22Rv1 (cell line): ENCODE measurements around the gene UBE2S.

Experiments used
- H3K27ac ChIP-seq: fragments of 450-650 bp; 2 replicates; pipeline ENCODE4 v1.5.1; 2017
- ZFX ChIP-seq: fragments of 450-650 bp; IDR thresholded peaks from 2 replicates; pipeline ENCODE4 v1.6.1; 2017; ENCODE audit warnings: antibody characterized with exemption, borderline replicate concordance
- TF ChIP-seq, protein P1 (sequence below): fragments of 450-650 bp; IDR thresholded peaks from 2 replicates; pipeline ENCODE4 v1.5.1; 2017; ENCODE audit warnings: mild to moderate bottlenecking

The UBE2S gene

DNA sequence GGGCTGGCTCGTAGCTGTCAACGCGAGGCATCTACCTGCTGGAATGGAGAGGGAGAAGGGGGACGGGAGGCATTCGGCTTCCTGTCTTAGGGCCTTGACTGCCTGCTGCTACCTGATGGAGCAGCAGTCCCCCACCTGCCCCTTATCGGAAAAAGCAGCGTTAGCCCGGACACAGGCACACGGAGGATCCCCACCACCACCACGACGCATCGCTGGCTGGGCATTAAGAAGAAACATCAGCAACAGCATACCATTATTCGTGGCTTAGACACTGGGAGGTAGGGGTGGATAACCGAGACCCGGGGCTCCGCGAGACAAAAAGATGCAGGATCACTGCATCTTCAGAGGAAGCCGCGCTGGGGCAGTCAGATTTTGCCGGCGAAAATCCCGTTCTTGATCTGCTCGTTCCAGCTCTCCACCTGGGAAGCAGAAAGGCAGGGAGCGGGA, 54.2 kb downstream of the UBE2S start:
- H3K27ac ChIP-seq = no peak overlapping the region
- no peak for TF ChIP-seq ZFX
- TF ChIP-seq, protein P1, sequence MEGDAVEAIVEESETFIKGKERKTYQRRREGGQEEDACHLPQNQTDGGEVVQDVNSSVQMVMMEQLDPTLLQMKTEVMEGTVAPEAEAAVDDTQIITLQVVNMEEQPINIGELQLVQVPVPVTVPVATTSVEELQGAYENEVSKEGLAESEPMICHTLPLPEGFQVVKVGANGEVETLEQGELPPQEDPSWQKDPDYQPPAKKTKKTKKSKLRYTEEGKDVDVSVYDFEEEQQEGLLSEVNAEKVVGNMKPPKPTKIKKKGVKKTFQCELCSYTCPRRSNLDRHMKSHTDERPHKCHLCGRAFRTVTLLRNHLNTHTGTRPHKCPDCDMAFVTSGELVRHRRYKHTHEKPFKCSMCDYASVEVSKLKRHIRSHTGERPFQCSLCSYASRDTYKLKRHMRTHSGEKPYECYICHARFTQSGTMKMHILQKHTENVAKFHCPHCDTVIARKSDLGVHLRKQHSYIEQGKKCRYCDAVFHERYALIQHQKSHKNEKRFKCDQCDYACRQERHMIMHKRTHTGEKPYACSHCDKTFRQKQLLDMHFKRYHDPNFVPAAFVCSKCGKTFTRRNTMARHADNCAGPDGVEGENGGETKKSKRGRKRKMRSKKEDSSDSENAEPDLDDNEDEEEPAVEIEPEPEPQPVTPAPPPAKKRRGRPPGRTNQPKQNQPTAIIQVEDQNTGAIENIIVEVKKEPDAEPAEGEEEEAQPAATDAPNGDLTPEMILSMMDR = no peak

DNA sequence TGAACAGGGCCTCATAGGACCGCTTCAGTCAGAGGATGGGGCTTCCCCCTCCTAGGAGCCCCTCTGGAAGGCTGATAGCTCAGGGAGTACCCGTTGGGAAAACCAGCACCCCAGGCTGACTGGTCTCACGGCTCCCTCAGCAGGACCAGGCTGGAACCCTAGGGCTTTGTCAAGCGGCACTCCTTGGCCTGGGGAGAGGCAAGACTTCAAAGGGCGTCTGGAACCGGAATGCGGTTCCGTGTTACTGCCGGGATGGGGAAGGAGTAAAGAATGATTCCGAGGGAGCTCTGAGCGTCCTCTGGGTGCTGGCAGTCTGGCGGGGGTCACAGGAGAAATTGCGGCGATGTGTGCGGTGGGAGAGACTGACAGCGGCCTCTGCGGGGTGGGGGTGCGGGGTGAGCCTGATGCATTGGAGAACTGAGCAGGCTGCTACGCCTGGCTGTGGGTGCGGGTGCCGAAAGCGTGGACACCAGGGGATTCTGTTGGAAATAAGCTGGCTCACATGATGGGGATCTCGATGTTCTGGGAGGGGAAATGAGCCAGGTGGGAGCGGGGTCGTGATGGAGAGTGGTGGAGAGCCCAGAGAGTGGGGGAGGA, 54.9 kb downstream of the UBE2S start:
- TF ChIP-seq, protein P1 = no peak
- no peak for TF ChIP-seq ZFX
- no peak overlapping the region for H3K27ac ChIP-seq

DNA sequence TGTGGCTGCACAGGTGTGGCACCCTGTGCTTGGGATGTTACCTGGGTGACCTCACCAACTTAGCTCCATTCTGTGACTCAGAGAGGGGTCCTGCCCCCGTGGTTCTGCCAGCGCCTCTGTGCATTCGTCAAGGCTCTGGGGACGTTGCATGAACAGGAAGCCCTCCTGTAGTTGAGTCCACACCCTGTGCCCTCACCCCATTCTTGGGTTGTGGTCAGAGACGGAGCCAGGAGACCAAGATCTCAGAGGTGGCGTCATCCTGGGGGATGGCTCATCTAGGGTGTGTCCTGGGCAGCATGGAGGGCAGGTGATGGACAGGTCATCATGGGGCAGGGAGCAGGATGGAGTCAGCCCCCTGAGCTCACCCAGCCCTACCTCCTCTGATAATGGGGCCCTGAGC, 55.5 kb downstream of the UBE2S start:
- no peak for TF ChIP-seq ZFX
- TF ChIP-seq, protein P1 = no peak
- no peak overlapping the region for H3K27ac ChIP-seq

DNA sequence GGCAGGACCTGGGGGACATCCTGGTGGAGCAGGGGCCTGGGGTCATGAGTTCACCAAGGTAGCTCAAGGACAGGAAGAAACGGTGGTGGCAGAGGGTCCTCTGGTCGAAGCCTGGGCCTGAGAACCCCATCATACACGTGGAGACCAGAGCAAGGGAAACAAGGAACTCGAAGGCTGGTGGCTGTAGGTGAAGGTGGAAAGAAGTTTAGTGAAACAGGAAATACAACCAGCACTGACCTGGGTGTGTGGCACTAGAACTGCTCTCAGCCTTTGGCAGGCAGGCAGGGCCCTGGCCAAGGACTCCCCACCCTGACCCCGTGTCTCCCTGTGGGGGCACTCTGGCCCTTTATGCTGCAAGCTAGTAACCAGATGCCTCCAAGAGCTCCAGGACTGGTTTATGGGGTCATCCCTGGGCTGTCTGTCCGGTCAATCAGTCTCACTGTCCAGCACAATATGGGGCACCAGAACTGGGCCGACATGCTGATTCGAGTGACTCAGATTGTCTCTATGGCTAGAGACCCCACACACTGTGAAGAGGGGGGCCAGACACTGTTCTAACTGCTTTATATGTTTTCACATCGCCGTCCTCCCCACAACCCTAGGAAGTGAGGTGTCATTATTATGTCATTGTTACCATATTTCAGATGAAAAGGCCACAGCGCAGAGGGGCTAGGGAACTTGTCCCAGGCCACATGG, 56.8 kb downstream of the UBE2S start:
- no peak for TF ChIP-seq ZFX
- TF ChIP-seq, protein P1 = no peak

More for the DNA sequence above, 56.8 kb downstream of the UBE2S start:
- no peak overlapping the region for H3K27ac ChIP-seq
